K562 (cell line): Measurements from ENCODE around the gene NR5A2. TPM values are rescaled to one million over a fixed set of nuclear protein-coding genes. Genes with fewer than 3 reads are reported as not detected.

ENCODE experiments used
- ATAC-seq: fragments of 200-7000 bp; cut with Tn5 transposase; 3 replicates; pipeline ENCODE4 v1.9.1; 2020; ENCODE audit warnings: moderate library complexity
- BruUV-seq: library from RNA; stranded (reverse); fragments of 400-500 nt; replicated peaks from 2 replicates; lab custom pipeline; 2021; lab: Mats Ljungman, UMichigan
- CTCF ChIA-PET: fragments of 300-600 bp; formaldehyde crosslinking; extraction: SDS; loops from one replicate; lab custom pipeline; 2021; ENCODE audit warnings: low intra/inter-chr PET ratio; lab: Yijun Ruan, JAX
- POLR2A ChIA-PET: fragments of 300-600, 350-650 bp; sonication (Branson Sonifier 250); formaldehyde crosslinking; extraction: SDS; loops from one replicate; lab custom pipeline; 2021; ENCODE audit warnings: antibody characterized with exemption, inconsistent platforms; lab: Yijun Ruan, JAX
- DNase-seq, 4 experiments: peaks; one replicate each; pipeline versions ENCODE4 v3.0.0 to v3.0.0-alpha.2; 2011 to 2018; ENCODE audit warnings: low spot score in 3 of 4, mixed read lengths in 3 of 4; ENCODE audit errors: extremely low read depth in 1 of 4
- FAIRE-seq: peaks from 2 replicates; lab custom pipeline; 2011; peaks lifted over from hg19 to GRCh38; lab: Jason Lieb, UNC
- H2AFZ ChIP-seq: 2 replicates; pipeline ENCODE4 v1.6.0; 2011; ENCODE audit warnings: low read depth, low read length, control low read depth, inconsistent platforms
- H3K27ac ChIP-seq: fragments of 200-600 bp; 3 replicates; pipeline ENCODE4 v1.8.0; 2011; ENCODE audit warnings: low read depth, mild to moderate bottlenecking, control low read depth, inconsistent platforms, low read length, moderate library complexity, mixed read lengths; ENCODE audit errors: extremely low read depth
- H3K27me3 ChIP-seq, 2 experiments: fragments of 300-600 bp in 1 of 2; 2 replicates in 1 of 2; 3 replicates in 1 of 2; pipeline versions ENCODE4 v1.6.0 to v1.8.0; 2011; ENCODE audit warnings: inconsistent platforms in 2 of 2, low read length in 2 of 2, mild to moderate bottlenecking in 1 of 2, mixed read lengths in 1 of 2, moderate library complexity in 1 of 2; ENCODE audit not compliant: control insufficient read depth in 2 of 2, insufficient read depth in 2 of 2
- H3K36me3 ChIP-seq: fragments of 300-600 bp; 3 replicates; pipeline ENCODE4 v1.8.0; 2011; ENCODE audit warnings: mild to moderate bottlenecking, low read length, inconsistent platforms; ENCODE audit not compliant: control insufficient read depth, insufficient read depth
- H3K4me1 ChIP-seq, 2 experiments: fragments of 200-600 bp in 1 of 2; replicated peaks in 1 of 2; 2 replicates in 1 of 2; 3 replicates in 1 of 2; pipeline versions ENCODE4 v1.5.1 to v1.8.0; 2011; ENCODE audit warnings: inconsistent platforms in 2 of 2, low read length in 2 of 2, mild to moderate bottlenecking in 1 of 2, mixed read lengths in 1 of 2, moderate library complexity in 1 of 2; ENCODE audit not compliant: control insufficient read depth in 2 of 2, insufficient read depth in 2 of 2
- H3K4me2 ChIP-seq: 2 replicates; pipeline ENCODE4 v1.6.1; 2011; ENCODE audit warnings: low read length, control low read depth, inconsistent platforms, mixed read lengths; ENCODE audit not compliant: insufficient read depth
- H3K4me3 ChIP-seq: fragments of 200-600 bp; sonication (generic), shearing (Covaris generic); 2 replicates; pipeline ENCODE4 v1.5.1; 2016; ENCODE audit warnings: control low read depth, inconsistent platforms
- H3K79me2 ChIP-seq: fragments of 200-600 bp; 3 replicates; pipeline ENCODE4 v1.8.0; 2011; ENCODE audit warnings: low read length, inconsistent platforms; ENCODE audit not compliant: control insufficient read depth, insufficient read depth
- H3K9ac ChIP-seq, 2 experiments: 2 replicates each; pipeline versions ENCODE4 v1.6.0 to v1.6.1; 2011; ENCODE audit warnings: low read depth in 2 of 2, low read length in 2 of 2, control low read depth in 1 of 2, inconsistent platforms in 1 of 2, mild to moderate bottlenecking in 1 of 2, mixed read lengths in 1 of 2; ENCODE audit not compliant: insufficient read depth in 1 of 2
- H3K9me1 ChIP-seq: one replicate; pipeline ENCODE4 v1.6.0; 2011; ENCODE audit warnings: inconsistent platforms, mild to moderate bottlenecking, low read length, moderate library complexity; ENCODE audit not compliant: control insufficient read depth, insufficient read depth
- H3K9me3 ChIP-seq: replicated peaks from 2 replicates; pipeline ENCODE4 v1.5.1; 2011; ENCODE audit warnings: low read depth, low read length, inconsistent platforms; ENCODE audit not compliant: control insufficient read depth, insufficient read depth
- H4K20me1 ChIP-seq: replicated peaks from 2 replicates; pipeline ENCODE4 v1.6.1; 2011; ENCODE audit warnings: low read length, inconsistent platforms, mixed read lengths; ENCODE audit not compliant: control insufficient read depth, insufficient read depth
- DACH1 ChIP-seq: fragments of 450-650 bp; IDR thresholded peaks from 2 replicates; pipeline ENCODE4 v1.6.1; 2018; ENCODE audit not compliant: partially characterized antibody
- HBP1 ChIP-seq: fragments of 450-650 bp; formaldehyde crosslinking; IDR thresholded peaks from 2 replicates; pipeline ENCODE4 v1.4.0; 2022; ENCODE audit warnings: missing genetic modification characterization
- HIVEP1 ChIP-seq: fragments of 250-450 bp; sonication (Bioruptor Pico); IDR thresholded peaks from 2 replicates; pipeline ENCODE4 v1.4.0; 2020; ENCODE audit warnings: mild to moderate bottlenecking
- SMAD1 ChIP-seq: fragments of 150-350 bp; IDR thresholded peaks from 2 replicates; pipeline ENCODE4 v1.6.1; 2014; ENCODE audit warnings: low read length, low read depth; ENCODE audit not compliant: partially characterized antibody
- ZNF408 ChIP-seq: fragments of 250-450 bp; sonication (Bioruptor Pico); IDR thresholded peaks from 2 replicates; pipeline ENCODE4 v1.4.0; 2020; ENCODE audit warnings: low read depth, mild to moderate bottlenecking, moderate library complexity
- WGBS: fragments of 100-300 bp; shearing (Covaris generic); methylation state at CpG from one replicate; pipeline ENCODE4 v1.1.6; 2016; ENCODE audit warnings: low coverage, mixed read lengths; ENCODE audit not compliant: insufficient coverage; ENCODE audit errors: missing lambda C conversion rate; 5-methylcytosine and 5-hydroxymethylcytosine counted together
- in situ Hi-C: fragments of 300-500 bp; cut with MboI; formaldehyde crosslinking; loops from 4 replicates; pipeline ENCODE4 v1.15.0; 2018; ENCODE audit warnings: inconsistent platforms, mixed read lengths
- intact Hi-C: fragments of 100-400 bp; cut with micrococcal nuclease; formaldehyde crosslinking; loops from 2 replicates; pipeline ENCODE4 v1.14.2; 2022
- polyA plus RNA-seq, 8 experiments: library from polyadenylated mRNA; depleted of rRNA in 4 of 8; stranded (reverse) in 5 of 8; unstranded in 3 of 8; fragments of >200 nt; fragmentation: Nextera tagmentation in 2 of 8; fragmentation: Illumina TruSeq in 1 of 8; extraction: Ambion mirVana in 2 of 8; extraction: Trizol in 1 of 8; gene quantifications; 2 replicates each; pipeline versions ENCODE4 v1.2.1 to v1.2.3, GENCODE V29; 2011 to 2014; ENCODE audit warnings: inconsistent platforms in 1 of 8, missing spikeins in 1 of 8
- total RNA-seq, 7 experiments: library from RNA; depleted of rRNA in 6 of 7; stranded (reverse); fragments of >200 nt in 6 of 7; fragmentation: Illumina TruSeq in 2 of 7; extraction: Trizol in 2 of 7; gene quantifications; 2 replicates each; pipeline versions ENCODE4 v1.2.1 to v1.2.3, GENCODE V29; 2011 to 2021; ENCODE audit warnings: low replicate concordance in 1 of 7
- TF ChIP-seq, protein P1 (sequence below): fragments of 250-450 bp; sonication (Bioruptor Pico); IDR thresholded peaks from 2 replicates; pipeline ENCODE4 v1.5.0; 2020; ENCODE audit warnings: mild to moderate bottlenecking
- TF ChIP-seq, protein P2 (sequence below): fragments of 250-450 bp; sonication (Bioruptor Pico); IDR thresholded peaks from 2 replicates; pipeline ENCODE4 v1.4.0; 2020

NR5A2 gene
- total and polyA plus RNA-seq, 9 of the 15 experiments (the other 6 are each of a cell fraction or from before 2014, with no cell fraction given), result 0.13 to 0.40 (median 0.29) TPM

DNA sequence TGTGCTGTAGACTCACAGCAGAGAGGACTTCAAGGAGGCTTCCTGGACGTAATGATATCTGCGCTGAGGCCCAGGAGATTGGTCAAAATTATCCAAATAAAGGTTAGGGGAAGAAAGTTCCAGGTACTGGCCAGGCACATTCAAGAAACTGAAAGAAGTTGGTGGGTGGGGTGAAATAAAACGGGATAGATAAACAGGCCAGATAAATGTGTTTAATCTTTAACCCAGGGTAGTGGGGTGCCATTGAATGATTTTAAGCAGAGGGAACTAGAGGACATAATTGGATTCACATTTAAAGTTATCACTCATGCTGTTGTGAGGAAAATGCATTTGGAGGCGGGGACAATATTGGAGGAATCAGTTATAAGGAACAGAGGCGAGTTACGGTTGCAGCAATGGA, 134.7 kb downstream of the NR5A2 start:
- H3K9me3 ChIP-seq, result no peaks in the 10 kb centered on the region
- H3K27me3 ChIP-seq, result no peaks in the 10 kb centered on the region
- peak overlapping the region; percentile 21 for H2AFZ ChIP-seq
- ATAC-seq (no peak), FAIRE-seq (no peak), DNase-seq (no peak)
- ChIA-PET POLR2A (interaction anchor here (0.6 to 1.4 kb wide), 3 partner anchors 9 to 234 kb away, joined by 4 to 9 read pairs (median 4); no protein-coding TSS in a partner anchor), CTCF (no interaction called here)
- no peaks in the 10 kb centered on the region for H3K9me1 ChIP-seq
- no peaks in the 10 kb centered on the region for H4K20me1 ChIP-seq
- intact Hi-C loops, result no loop called here
- no TSS peak for BruUV-seq
- no peak for TF ChIP-seq DACH1
- TF ChIP-seq HIVEP1, result no peak
- no peak for TF ChIP-seq HBP1 (CRISPR knock-in tag)
- TF ChIP-seq, protein P1, sequence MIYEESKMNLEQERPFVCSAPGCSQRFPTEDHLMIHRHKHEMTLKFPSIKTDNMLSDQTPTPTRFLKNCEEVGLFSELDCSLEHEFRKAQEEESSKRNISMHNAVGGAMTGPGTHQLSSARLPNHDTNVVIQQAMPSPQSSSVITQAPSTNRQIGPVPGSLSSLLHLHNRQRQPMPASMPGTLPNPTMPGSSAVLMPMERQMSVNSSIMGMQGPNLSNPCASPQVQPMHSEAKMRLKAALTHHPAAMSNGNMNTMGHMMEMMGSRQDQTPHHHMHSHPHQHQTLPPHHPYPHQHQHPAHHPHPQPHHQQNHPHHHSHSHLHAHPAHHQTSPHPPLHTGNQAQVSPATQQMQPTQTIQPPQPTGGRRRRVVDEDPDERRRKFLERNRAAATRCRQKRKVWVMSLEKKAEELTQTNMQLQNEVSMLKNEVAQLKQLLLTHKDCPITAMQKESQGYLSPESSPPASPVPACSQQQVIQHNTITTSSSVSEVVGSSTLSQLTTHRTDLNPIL (CRISPR knock-in tag), result no peak
- no peak for TF ChIP-seq SMAD1
- TF ChIP-seq ZNF408 (CRISPR knock-in tag), result no peak
- TF ChIP-seq, protein P2, sequence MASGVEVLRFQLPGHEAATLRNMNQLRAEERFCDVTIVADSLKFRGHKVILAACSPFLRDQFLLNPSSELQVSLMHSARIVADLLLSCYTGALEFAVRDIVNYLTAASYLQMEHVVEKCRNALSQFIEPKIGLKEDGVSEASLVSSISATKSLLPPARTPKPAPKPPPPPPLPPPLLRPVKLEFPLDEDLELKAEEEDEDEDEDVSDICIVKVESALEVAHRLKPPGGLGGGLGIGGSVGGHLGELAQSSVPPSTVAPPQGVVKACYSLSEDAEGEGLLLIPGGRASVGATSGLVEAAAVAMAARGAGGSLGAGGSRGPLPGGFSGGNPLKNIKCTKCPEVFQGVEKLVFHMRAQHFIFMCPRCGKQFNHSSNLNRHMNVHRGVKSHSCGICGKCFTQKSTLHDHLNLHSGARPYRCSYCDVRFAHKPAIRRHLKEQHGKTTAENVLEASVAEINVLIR (CRISPR knock-in tag), result 0 out of 2 replicates have a peak, but pooled peaks have one; percentile 26
- 43% methylated on average over 6 of the region's 6 CpGs for WGBS
- in situ Hi-C loops, result no loop called here
- H3K27ac ChIP-seq, result no peak overlapping the region
- H3K4me2 ChIP-seq, result no peak overlapping the region
- H3K4me1 ChIP-seq, result no peaks in the 10 kb centered on the region; a peak in 2 of 5 replicates
- no peak overlapping the region for H3K4me3 ChIP-seq
- no peaks in the 10 kb centered on the region for H3K79me2 ChIP-seq
- no peak overlapping the region for H3K9ac ChIP-seq
- no peaks in the 10 kb centered on the region for H3K36me3 ChIP-seq
